CD14-positive monocyte (primary cell): Measurements from ENCODE around the gene DSCAML1. TPM values are rescaled to one million over a fixed set of nuclear protein-coding genes. Genes with fewer than 3 reads are reported as not detected.

Source experiments
- DNase-seq, 3 donors: peaks; one replicate each; pipeline ENCODE4 v3.0.0-alpha.2; 2011 to 2022
- H2AFZ ChIP-seq: 2 replicates; pipeline ENCODE4 v1.6.0; 2012; ENCODE audit warnings: mild to moderate bottlenecking, low read depth, low read length, inconsistent platforms; ENCODE audit not compliant: insufficient read depth, poor library complexity, severe bottlenecking
- H3K27ac ChIP-seq, 2 donors: 1 replicate in 1 of 2; 2 replicates in 1 of 2; pipeline ENCODE4 v1.5.1; 2012 to 2013; ENCODE audit warnings: low read length in 2 of 2, control low read depth in 1 of 2, inconsistent platforms in 1 of 2, low read depth in 1 of 2, mild to moderate bottlenecking in 1 of 2
- H3K27me3 ChIP-seq, 2 donors: one replicate each; pipeline versions ENCODE4 v1.6.0 to v1.6.1; 2011 to 2013; ENCODE audit warnings: low read length in 2 of 2; ENCODE audit not compliant: control insufficient read depth in 2 of 2, insufficient read depth in 2 of 2
- H3K36me3 ChIP-seq, 2 donors: replicated peaks in 1 of 2; 1 replicate in 1 of 2; 2 replicates in 1 of 2; pipeline versions ENCODE4 v1.5.1 to v1.6.1; 2012 to 2013; ENCODE audit warnings: low read length in 2 of 2, control low read depth in 1 of 2, inconsistent platforms in 1 of 2, mild to moderate bottlenecking in 1 of 2; ENCODE audit not compliant: insufficient read depth in 2 of 2, control insufficient read depth in 1 of 2
- H3K4me1 ChIP-seq, 2 donors: 1 replicate in 1 of 2; 2 replicates in 1 of 2; pipeline versions ENCODE4 v1.5.1 to v1.6.1; 2012 to 2013; ENCODE audit warnings: low read length in 2 of 2, control low read depth in 1 of 2, inconsistent platforms in 1 of 2, mild to moderate bottlenecking in 1 of 2, moderate library complexity in 1 of 2; ENCODE audit not compliant: insufficient read depth in 2 of 2, control insufficient read depth in 1 of 2
- H3K4me2 ChIP-seq: replicated peaks from 2 replicates; pipeline ENCODE3; 2012; ENCODE audit warnings: low read length, moderate library complexity, mild to moderate bottlenecking; ENCODE audit not compliant: poor library complexity, severe bottlenecking; ENCODE audit errors: extremely low read depth
- H3K4me3 ChIP-seq, 3 experiments: fragments of 200-600 bp in 1 of 3; sonication (generic) in 1 of 3; replicated peaks in 1 of 3; 1 replicate in 2 of 3; 2 replicates in 1 of 3; pipeline ENCODE4 v1.5.1; 2011 to 2013; ENCODE audit warnings: low read length in 3 of 3, mild to moderate bottlenecking in 3 of 3, control low read depth in 2 of 3, low read depth in 2 of 3, inconsistent platforms in 1 of 3, moderate library complexity in 1 of 3
- H3K79me2 ChIP-seq: 2 replicates; pipeline ENCODE4 v1.6.0; 2012; ENCODE audit warnings: mild to moderate bottlenecking, control low read depth, inconsistent platforms, low read length, moderate library complexity; ENCODE audit not compliant: insufficient read depth
- H3K9ac ChIP-seq: 2 replicates; pipeline ENCODE4 v1.6.0; 2017; ENCODE audit warnings: low read length, mild to moderate bottlenecking; ENCODE audit not compliant: insufficient read depth, poor library complexity, severe bottlenecking
- H3K9me3 ChIP-seq, 2 donors: replicated peaks in 1 of 2; 1 replicate in 1 of 2; 2 replicates in 1 of 2; pipeline versions ENCODE4 v1.5.1 to v1.6.1; 2012 to 2013; ENCODE audit warnings: low read length in 2 of 2, control low read depth in 1 of 2; ENCODE audit not compliant: control insufficient read depth in 1 of 2, insufficient read depth in 1 of 2
- H4K20me1 ChIP-seq: 2 replicates; pipeline ENCODE4 v1.6.0; 2012; ENCODE audit warnings: mild to moderate bottlenecking, low read length, control low read depth, moderate library complexity; ENCODE audit not compliant: insufficient read depth
- H3K27ac Mint-ChIP-seq, 7 donors: one replicate each; pipeline ENCODE4 v1.8.0; 2020; ENCODE audit warnings: mild to moderate bottlenecking in 7 of 7, mixed read lengths in 7 of 7, moderate library complexity in 6 of 7, inconsistent platforms in 2 of 7
- H3K27me3 Mint-ChIP-seq, 3 donors: one replicate each; pipeline ENCODE4 v1.8.0; 2021 to 2022; ENCODE audit warnings: low read depth in 3 of 3, mild to moderate bottlenecking in 3 of 3, mixed read lengths in 3 of 3, moderate library complexity in 3 of 3, inconsistent platforms in 1 of 3
- H3K36me3 Mint-ChIP-seq, 2 donors: one replicate each; pipeline ENCODE4 v1.8.0; 2020; ENCODE audit warnings: mixed read lengths in 2 of 2, inconsistent platforms in 1 of 2, mild to moderate bottlenecking in 1 of 2
- H3K4me1 Mint-ChIP-seq: one replicate; pipeline ENCODE4 v1.8.0; 2020; ENCODE audit warnings: mild to moderate bottlenecking, mixed read lengths
- H3K4me3 Mint-ChIP-seq, 2 donors: one replicate each; pipeline ENCODE4 v1.8.0; 2020; ENCODE audit warnings: mild to moderate bottlenecking in 2 of 2, mixed read lengths in 2 of 2, moderate library complexity in 1 of 2
- H3K9me3 Mint-ChIP-seq, 7 donors: one replicate each; pipeline ENCODE4 v1.8.0; 2020 to 2022; ENCODE audit warnings: mixed read lengths in 7 of 7, mild to moderate bottlenecking in 6 of 7, moderate library complexity in 6 of 7, inconsistent platforms in 2 of 7
- WGBS: methylation state at CpG from one replicate; pipeline ENCODE4 v1.1.5; 2013; ENCODE audit warnings: missing lambda C conversion rate; ENCODE audit not compliant: insufficient coverage; 5-methylcytosine and 5-hydroxymethylcytosine counted together
- intact Hi-C, 2 donors: fragments of 100-400 bp; cut with micrococcal nuclease; formaldehyde crosslinking; loops; one replicate each; pipeline versions ENCODE4 v1.15.0 to v1.15.1; 2023
- polyA plus RNA-seq, 3 donors: library from polyadenylated mRNA; depleted of rRNA in 1 of 3; unstranded in 2 of 3; stranded (reverse) in 1 of 3; fragments of 300-500 nt in 2 of 3; fragments of >200 nt in 1 of 3; fragmentation: Illumina TruSeq in 2 of 3; gene quantifications; 1 replicate in 2 of 3; 2 replicates in 1 of 3; pipeline ENCODE4 v1.2.3, GENCODE V29; 2012 to 2021
- TF ChIP-seq, protein P1 (sequence below): fragments of 200-600 bp; IDR thresholded peaks from one replicate; pipeline ENCODE4 v1.8.0; 2022; ENCODE audit warnings: antibody characterized with exemption, mild to moderate bottlenecking

DSCAML1 gene
- polyA plus RNA-seq, 3 donors: not detected

DNA sequence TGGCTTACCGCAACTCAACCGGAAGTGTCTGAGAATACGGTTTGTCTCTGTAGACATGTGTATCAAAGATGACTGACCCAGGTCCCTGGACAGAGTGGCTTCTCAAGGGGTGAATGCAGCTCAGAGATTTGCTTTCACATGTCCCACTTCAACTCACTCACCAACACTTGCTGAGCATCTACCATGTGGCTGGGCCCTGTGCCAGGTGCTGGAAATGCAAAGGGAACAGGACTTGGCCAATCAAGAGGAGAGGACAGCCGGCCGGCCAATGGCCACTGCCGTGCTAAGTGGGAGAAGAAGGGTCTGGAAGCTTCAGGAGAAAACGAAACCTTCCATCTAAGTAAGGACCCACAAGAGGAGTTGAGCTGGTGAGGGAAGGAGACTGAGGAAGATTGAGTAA is 318.1 kb downstream of the DSCAML1 start:
- Mint-ChIP-seq H3K27me3 (peaks cover 4 to 7% (median 6%) of the 10 kb centered on the region in 3 donors), H3K27ac (no peak overlapping the region), H3K9me3 (no peaks in the 10 kb centered on the region), H3K36me3 (no peaks in the 10 kb centered on the region), H3K4me1 (peaks cover 1% of the 10 kb centered on the region), H3K4me3 (no peak overlapping the region)
- intact Hi-C loops: no loop called here
- DNase-seq: no peak
- H3K27ac ChIP-seq: no peak overlapping the region
- no peaks in the 10 kb centered on the region for H3K27me3 ChIP-seq
- no peaks in the 10 kb centered on the region for H3K36me3 ChIP-seq
- TF ChIP-seq, protein P1, sequence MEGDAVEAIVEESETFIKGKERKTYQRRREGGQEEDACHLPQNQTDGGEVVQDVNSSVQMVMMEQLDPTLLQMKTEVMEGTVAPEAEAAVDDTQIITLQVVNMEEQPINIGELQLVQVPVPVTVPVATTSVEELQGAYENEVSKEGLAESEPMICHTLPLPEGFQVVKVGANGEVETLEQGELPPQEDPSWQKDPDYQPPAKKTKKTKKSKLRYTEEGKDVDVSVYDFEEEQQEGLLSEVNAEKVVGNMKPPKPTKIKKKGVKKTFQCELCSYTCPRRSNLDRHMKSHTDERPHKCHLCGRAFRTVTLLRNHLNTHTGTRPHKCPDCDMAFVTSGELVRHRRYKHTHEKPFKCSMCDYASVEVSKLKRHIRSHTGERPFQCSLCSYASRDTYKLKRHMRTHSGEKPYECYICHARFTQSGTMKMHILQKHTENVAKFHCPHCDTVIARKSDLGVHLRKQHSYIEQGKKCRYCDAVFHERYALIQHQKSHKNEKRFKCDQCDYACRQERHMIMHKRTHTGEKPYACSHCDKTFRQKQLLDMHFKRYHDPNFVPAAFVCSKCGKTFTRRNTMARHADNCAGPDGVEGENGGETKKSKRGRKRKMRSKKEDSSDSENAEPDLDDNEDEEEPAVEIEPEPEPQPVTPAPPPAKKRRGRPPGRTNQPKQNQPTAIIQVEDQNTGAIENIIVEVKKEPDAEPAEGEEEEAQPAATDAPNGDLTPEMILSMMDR: no peak
- H2AFZ ChIP-seq: no peak overlapping the region
- no peaks in the 10 kb centered on the region for H3K9me3 ChIP-seq
- no peak overlapping the region for H3K4me3 ChIP-seq
- H3K4me2 ChIP-seq: no peak overlapping the region
- no peak overlapping the region for H3K9ac ChIP-seq
- H4K20me1 ChIP-seq: no peaks in the 10 kb centered on the region
- H3K79me2 ChIP-seq: no peaks in the 10 kb centered on the region
- 100% methylated on average over 2 of the region's 7 CpGs for WGBS
- H3K4me1 ChIP-seq: no peaks in the 10 kb centered on the region

DNA sequence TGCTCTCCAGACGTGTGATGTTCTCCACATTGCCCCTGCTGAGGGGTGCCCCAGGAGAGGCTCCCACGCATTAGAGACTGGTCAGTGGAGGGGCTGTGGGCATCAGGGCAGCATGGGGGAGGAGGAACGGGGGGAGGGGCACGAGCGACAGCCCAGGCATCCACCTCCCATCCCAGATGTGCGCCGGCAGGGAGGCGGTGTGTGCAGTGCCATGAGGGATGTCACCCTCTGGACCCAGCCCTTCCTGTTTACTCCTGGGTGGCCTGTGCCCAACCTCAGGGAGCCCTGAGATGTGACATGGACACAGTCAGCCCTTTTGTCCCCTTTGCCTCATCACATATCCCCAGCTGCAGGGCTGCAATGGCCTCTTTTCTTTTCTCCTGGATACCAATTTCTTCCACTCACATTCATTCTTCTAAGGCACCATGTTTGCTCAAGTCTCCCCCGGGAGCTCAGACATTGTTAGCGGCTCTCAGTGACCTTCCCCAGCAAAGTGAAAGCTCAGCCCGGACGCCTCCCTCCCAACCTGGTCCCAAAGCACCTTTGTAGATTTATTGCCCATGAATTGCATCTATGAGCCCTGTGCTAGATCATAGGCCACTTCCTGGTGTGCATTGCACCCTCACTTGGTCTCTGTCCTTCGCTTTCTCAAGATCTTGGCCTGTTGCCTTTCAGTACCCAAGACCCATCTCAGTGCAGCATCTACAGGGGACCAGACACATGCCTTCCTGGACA is 318.7 kb downstream of the DSCAML1 start:
- no peak overlapping the region for H2AFZ ChIP-seq
- Mint-ChIP-seq H3K27me3 (peaks cover 4 to 7% (median 6%) of the 10 kb centered on the region in 3 donors), H3K9me3 (no peaks in the 10 kb centered on the region), H3K36me3 (no peaks in the 10 kb centered on the region), H3K27ac (peak overlapping the region in 1 of 7 donors; percentile 43), H3K4me1 (peaks cover 1% of the 10 kb centered on the region), H3K4me3 (no peak overlapping the region)
- H3K36me3 ChIP-seq: no peaks in the 10 kb centered on the region
- no peak overlapping the region for H3K27ac ChIP-seq
- no peak overlapping the region for H3K4me3 ChIP-seq
- intact Hi-C loops: no loop called here
- H3K4me1 ChIP-seq: no peaks in the 10 kb centered on the region
- no peak overlapping the region for H3K9ac ChIP-seq
- 87% methylated on average over 8 of the region's 13 CpGs for WGBS
- no peaks in the 10 kb centered on the region for H3K9me3 ChIP-seq
- no peaks in the 10 kb centered on the region for H4K20me1 ChIP-seq
- TF ChIP-seq, protein P1: no peak
- no peaks in the 10 kb centered on the region for H3K27me3 ChIP-seq
- DNase-seq: no peak
- no peak overlapping the region for H3K4me2 ChIP-seq
- H3K79me2 ChIP-seq: no peaks in the 10 kb centered on the region
